ENCODE measurements around the gene NAB2. TPM values are rescaled to one million over a fixed set of nuclear protein-coding genes. Genes with fewer than 3 reads are reported as not detected.
A peak's percentile ranks its signal among the peaks of the same experiment; 100 is the strongest.

Gene NAB2
- total RNA-seq, 1 experiment from 2014 or later: 16.4 TPM

DNA sequence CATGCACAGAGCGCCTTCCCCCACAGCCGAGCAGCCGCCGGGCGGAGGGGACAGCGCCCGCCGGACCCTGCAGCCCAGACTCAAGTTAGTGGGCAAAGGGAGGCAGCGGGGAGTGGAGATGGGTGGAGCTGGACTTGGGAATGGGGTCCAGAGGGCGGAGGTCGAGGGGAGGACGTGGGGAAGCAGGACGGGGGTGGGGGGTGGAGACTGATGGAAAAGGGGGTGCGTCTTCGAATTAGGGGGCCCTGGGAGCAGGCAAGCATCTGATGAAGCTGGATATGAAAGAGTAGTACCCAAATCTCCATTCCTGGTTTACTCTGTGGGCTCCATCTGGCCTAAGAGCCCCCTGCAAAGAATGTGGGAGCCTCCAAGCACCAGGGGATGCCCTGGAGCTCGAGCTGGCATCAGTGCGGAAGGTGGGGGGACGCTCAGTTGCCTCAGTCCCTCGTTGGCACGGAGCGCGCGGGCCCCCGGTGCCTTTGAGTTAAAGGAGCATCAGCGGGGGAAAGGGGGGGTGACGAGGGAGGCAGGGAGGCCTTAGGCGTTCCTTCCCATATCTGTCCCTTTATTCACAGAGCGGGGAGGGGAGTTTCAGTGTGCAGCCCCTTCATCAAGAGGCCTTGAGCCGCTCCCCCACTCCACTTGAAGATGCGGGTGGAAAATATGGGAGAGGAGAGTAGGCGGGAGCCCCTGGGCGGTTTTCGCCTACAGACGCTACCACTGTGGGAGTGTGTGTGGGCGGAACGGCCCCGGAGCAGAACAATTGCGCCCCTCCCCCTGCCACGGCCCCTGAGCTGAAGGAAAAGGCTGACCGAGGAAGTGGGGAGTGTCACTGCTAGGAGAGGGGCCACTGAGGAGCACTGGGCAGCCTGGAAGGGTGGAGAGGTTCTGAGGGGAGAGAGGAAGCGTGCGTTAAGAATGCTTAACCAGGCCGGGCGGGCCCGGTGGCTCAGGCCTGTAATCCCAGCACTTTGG, 644 bp downstream of the NAB2 start:
- intact Hi-C loops (cut with micrococcal nuclease; ENCODE audit: unreplicated experiment): no loop called here
- H3K27me3 ChIP-seq (replicated peaks; ENCODE audit: control insufficient read depth, insufficient read depth, low read length): no peaks in the 10 kb centered on the region
- peaks cover 7% of the 10 kb centered on the region for H3K36me3 ChIP-seq (ENCODE audit: control insufficient read depth, insufficient read depth, low read length)
- peak overlapping the region; percentile 78 for H3K4me3 Mint-ChIP-seq (ENCODE audit: unreplicated experiment)
- H3K9me3 Mint-ChIP-seq (ENCODE audit: unreplicated experiment): no peaks in the 10 kb centered on the region
- no TSS peak for BruUV-seq (replicated peaks)
- ChIA-PET POLR2A (interaction anchor here (0.8 to 4.4 kb wide), 5 partner anchors 10 to 140 kb away, joined by 3 to 56 read pairs (median 5); partner anchors contain the start of genes NEMP1, SHMT2 and STAT6), CTCF (interaction anchor here (0.7 to 4.4 kb wide), 4 partner anchors 11 to 22 kb away, joined by 3 to 24 read pairs (median 10); partner anchors contain the start of genes NEMP1 and STAT6)
- TF ChIP-seq, protein P1, sequence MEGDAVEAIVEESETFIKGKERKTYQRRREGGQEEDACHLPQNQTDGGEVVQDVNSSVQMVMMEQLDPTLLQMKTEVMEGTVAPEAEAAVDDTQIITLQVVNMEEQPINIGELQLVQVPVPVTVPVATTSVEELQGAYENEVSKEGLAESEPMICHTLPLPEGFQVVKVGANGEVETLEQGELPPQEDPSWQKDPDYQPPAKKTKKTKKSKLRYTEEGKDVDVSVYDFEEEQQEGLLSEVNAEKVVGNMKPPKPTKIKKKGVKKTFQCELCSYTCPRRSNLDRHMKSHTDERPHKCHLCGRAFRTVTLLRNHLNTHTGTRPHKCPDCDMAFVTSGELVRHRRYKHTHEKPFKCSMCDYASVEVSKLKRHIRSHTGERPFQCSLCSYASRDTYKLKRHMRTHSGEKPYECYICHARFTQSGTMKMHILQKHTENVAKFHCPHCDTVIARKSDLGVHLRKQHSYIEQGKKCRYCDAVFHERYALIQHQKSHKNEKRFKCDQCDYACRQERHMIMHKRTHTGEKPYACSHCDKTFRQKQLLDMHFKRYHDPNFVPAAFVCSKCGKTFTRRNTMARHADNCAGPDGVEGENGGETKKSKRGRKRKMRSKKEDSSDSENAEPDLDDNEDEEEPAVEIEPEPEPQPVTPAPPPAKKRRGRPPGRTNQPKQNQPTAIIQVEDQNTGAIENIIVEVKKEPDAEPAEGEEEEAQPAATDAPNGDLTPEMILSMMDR (IDR thresholded peaks at IDR 0.05; ENCODE audit: insufficient read depth in 1 of 2, low read depth in 1 of 2, low read length in 1 of 2, severe bottlenecking in 1 of 2, unreplicated experiment in 1 of 2): no peak
- peak; percentile 65 to 68 for DNase-seq
- peaks cover 40% of the 10 kb centered on the region for H3K4me1 Mint-ChIP-seq (ENCODE audit: low read depth, unreplicated experiment)
- H3K27ac Mint-ChIP-seq (ENCODE audit: unreplicated experiment): peak overlapping the region; percentile 98
- H3K4me3 ChIP-seq (ENCODE audit: low read depth, low read length): peak overlapping the region; percentile 97
- H3K27me3 Mint-ChIP-seq (ENCODE audit: insufficient read depth, unreplicated experiment): no peaks in the 10 kb centered on the region
- H3K4me1 ChIP-seq: peaks cover 23% of the 10 kb centered on the region
- H3K36me3 Mint-ChIP-seq (ENCODE audit: insufficient read depth, unreplicated experiment): peaks cover 40% of the 10 kb centered on the region
- H3K9me3 ChIP-seq: no peaks in the 10 kb centered on the region

DNA sequence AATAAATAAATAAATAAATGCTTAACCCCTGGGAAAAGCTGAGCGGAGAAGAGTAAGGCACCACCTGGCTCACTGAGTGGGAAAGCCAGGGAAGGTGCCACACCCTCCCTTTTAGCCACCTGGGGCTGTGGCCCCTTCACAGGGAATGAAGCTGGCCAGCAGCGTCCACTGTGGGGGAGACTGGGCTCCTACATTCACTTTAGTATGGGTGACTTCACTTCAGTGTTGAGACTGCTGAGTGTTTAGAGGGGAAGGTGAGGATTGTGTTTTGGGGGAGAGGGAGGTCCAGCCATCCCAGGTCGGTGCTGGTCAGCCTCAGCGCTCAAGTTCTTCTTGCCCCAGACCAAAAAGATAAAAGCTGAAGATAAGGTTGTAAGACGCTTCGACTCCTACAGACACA, 1.6 kb downstream of the NAB2 start:
- CTCF ChIA-PET: interaction anchor here (0.7 to 4.4 kb wide), 3 partner anchors 12 to 21 kb away, joined by 3 to 24 read pairs (median 12); partner anchors contain the start of genes NEMP1 and STAT6
- Histone ChIP-seq H3K36me3 (ENCODE audit: control insufficient read depth, insufficient read depth, low read length) (peaks cover 9% of the 10 kb centered on the region), H3K4me3 (ENCODE audit: low read depth, low read length) (peak overlapping the region; percentile 97; the same call in 1 of the 2 replicates), H3K27me3 (replicated peaks; ENCODE audit: control insufficient read depth, insufficient read depth, low read length) (no peaks in the 10 kb centered on the region), H3K4me1 (peaks cover 14% of the 10 kb centered on the region), H3K9me3 (no peaks in the 10 kb centered on the region)
- POLR2A ChIA-PET: interaction anchor here (4.4 kb wide), 1 partner anchor 21 kb away, joined by 56 read pairs; the partner anchor contains the start of gene STAT6
- DNase-seq: no peak
- peaks cover 45% of the 10 kb centered on the region for H3K36me3 Mint-ChIP-seq (ENCODE audit: insufficient read depth, unreplicated experiment)
- H3K4me1 Mint-ChIP-seq (ENCODE audit: low read depth, unreplicated experiment): peaks cover 32% of the 10 kb centered on the region
- peak overlapping the region; percentile 15 for H3K4me3 Mint-ChIP-seq (ENCODE audit: unreplicated experiment)
- TF ChIP-seq, protein P1 (IDR thresholded peaks at IDR 0.05; ENCODE audit: insufficient read depth in 1 of 2, low read depth in 1 of 2, low read length in 1 of 2, severe bottlenecking in 1 of 2, unreplicated experiment in 1 of 2): no peak
- intact Hi-C loops (cut with micrococcal nuclease; ENCODE audit: unreplicated experiment): no loop called here
- no peaks in the 10 kb centered on the region for H3K27me3 Mint-ChIP-seq (ENCODE audit: insufficient read depth, unreplicated experiment)
- H3K9me3 Mint-ChIP-seq (ENCODE audit: unreplicated experiment): no peaks in the 10 kb centered on the region
- BruUV-seq (replicated peaks): no TSS peak
- H3K27ac Mint-ChIP-seq (ENCODE audit: unreplicated experiment): no peak overlapping the region

DNA sequence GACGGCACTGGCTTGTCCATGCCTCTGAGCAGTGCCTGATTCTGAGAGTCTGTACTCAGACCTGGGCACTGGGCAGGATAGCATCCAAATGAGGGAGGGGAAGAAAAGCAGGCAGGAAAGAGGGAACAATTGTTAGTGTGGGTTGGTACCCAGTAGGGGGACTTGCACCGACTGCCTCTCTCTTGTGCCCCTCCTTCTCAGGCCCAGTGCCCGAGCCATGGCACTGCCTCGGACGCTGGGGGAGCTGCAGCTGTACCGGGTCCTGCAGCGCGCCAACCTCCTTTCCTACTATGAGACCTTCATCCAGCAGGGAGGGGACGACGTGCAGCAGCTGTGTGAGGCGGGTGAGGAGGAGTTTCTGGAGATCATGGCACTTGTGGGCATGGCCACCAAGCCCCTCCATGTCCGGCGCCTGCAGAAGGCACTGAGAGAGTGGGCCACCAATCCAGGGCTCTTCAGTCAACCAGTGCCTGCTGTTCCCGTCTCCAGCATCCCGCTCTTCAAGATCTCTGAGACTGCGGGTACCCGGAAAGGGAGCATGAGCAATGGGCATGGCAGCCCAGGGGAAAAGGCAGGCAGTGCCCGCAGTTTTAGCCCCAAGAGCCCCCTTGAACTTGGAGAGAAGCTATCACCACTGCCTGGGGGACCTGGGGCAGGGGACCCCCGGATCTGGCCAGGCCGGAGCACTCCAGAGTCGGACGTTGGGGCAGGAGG, 2.2 kb downstream of the NAB2 start:
- Mint-ChIP-seq H3K27me3 (ENCODE audit: insufficient read depth, unreplicated experiment) (no peaks in the 10 kb centered on the region), H3K4me1 (ENCODE audit: low read depth, unreplicated experiment) (peaks cover 26% of the 10 kb centered on the region), H3K4me3 (ENCODE audit: unreplicated experiment) (peak overlapping the region; percentile 15), H3K9me3 (ENCODE audit: unreplicated experiment) (no peaks in the 10 kb centered on the region), H3K36me3 (ENCODE audit: insufficient read depth, unreplicated experiment) (peaks cover 49% of the 10 kb centered on the region), H3K27ac (ENCODE audit: unreplicated experiment) (no peak overlapping the region)
- intact Hi-C loops (cut with micrococcal nuclease; ENCODE audit: unreplicated experiment): no loop called here
- peaks cover 9% of the 10 kb centered on the region for H3K36me3 ChIP-seq (ENCODE audit: control insufficient read depth, insufficient read depth, low read length)
- H3K4me1 ChIP-seq: peaks cover 8% of the 10 kb centered on the region
- ChIA-PET CTCF (interaction anchor here (0.6 to 3.3 kb wide), 2 partner anchors 8 to 21 kb away, joined by 3 to 22 read pairs; partner anchors contain the start of gene STAT6), POLR2A (interaction anchor here (1.3 kb wide), 1 partner anchor 12 kb away, joined by 4 read pairs; the partner anchor contains the start of gene NEMP1)
- H3K27me3 ChIP-seq (replicated peaks; ENCODE audit: control insufficient read depth, insufficient read depth, low read length): no peaks in the 10 kb centered on the region
- peak overlapping the region; percentile 97; the same call in 1 of the 2 replicates for H3K4me3 ChIP-seq (ENCODE audit: low read depth, low read length)
- TF ChIP-seq, protein P1 (IDR thresholded peaks at IDR 0.05; ENCODE audit: insufficient read depth in 1 of 2, low read depth in 1 of 2, low read length in 1 of 2, severe bottlenecking in 1 of 2, unreplicated experiment in 1 of 2): no peak
- no TSS peak for BruUV-seq (replicated peaks)
- no peaks in the 10 kb centered on the region for H3K9me3 ChIP-seq
- DNase-seq: no peak
